ENCODE results near the gene DPP6.
"Not testable (repeated sequence)": the region's sequence is repeated elsewhere in the genome, so short reads cannot be mapped to it uniquely, and the experiment has no call there.

DPP6 gene

GRCh38 chr7:154072395-154073181, 20.4 kb downstream of the DPP6 start:
- not testable (repeated sequence) for DNase-seq (ENCODE audit: low spot score)

GRCh38 chr7:154078523-154078922, 26.3 kb downstream of the DPP6 start:
- DNase-seq (ENCODE audit: low spot score), result not testable (repeated sequence)

GRCh38 chr7:154080249-154080648, 28.1 kb downstream of the DPP6 start:
- DNase-seq (ENCODE audit: low spot score), result not testable (repeated sequence)

- DNase-seq (ENCODE audit: low spot score), result not testable (repeated sequence)
Measured at GRCh38 chr7:154087037-154087725, 35.0 kb downstream of the DPP6 start.

GRCh38 chr7:154092093-154092492, 39.9 kb downstream of the DPP6 start:
- DNase-seq (ENCODE audit: low spot score), result not testable (repeated sequence)

- DNase-seq (ENCODE audit: low spot score), result not testable (repeated sequence)
Measured at GRCh38 chr7:154095201-154095600, 43.0 kb downstream of the DPP6 start.

- not testable (repeated sequence) for DNase-seq (ENCODE audit: low spot score)
Measured at GRCh38 chr7:154105063-154105462, 52.9 kb downstream of the DPP6 start.

- not testable (repeated sequence) for DNase-seq (ENCODE audit: low spot score)
Measured at GRCh38 chr7:154109615-154110014, 57.4 kb downstream of the DPP6 start.

- DNase-seq (ENCODE audit: low spot score), result not testable (repeated sequence)
Measured at GRCh38 chr7:154113732-154114351, 61.6 kb downstream of the DPP6 start.

GRCh38 chr7:154117411-154118390, 65.5 kb downstream of the DPP6 start:
- DNase-seq (ENCODE audit: low spot score), result not testable (repeated sequence)

GRCh38 chr7:154120825-154121224, 68.6 kb downstream of the DPP6 start:
- DNase-seq (ENCODE audit: low spot score), result not testable (repeated sequence)

GRCh38 chr7:154122720-154123119, 70.5 kb downstream of the DPP6 start:
- DNase-seq (ENCODE audit: low spot score), result not testable (repeated sequence)

GRCh38 chr7:154123397-154123796, 71.2 kb downstream of the DPP6 start:
- not testable (repeated sequence) for DNase-seq (ENCODE audit: low spot score)

GRCh38 chr7:154129142-154129541, 76.9 kb downstream of the DPP6 start:
- not testable (repeated sequence) for DNase-seq (ENCODE audit: low spot score)

- not testable (repeated sequence) for DNase-seq (ENCODE audit: low spot score)
Measured at GRCh38 chr7:154132617-154133016, 80.4 kb downstream of the DPP6 start.

- DNase-seq (ENCODE audit: low spot score), result not testable (repeated sequence)
Measured at GRCh38 chr7:154133703-154134277, 81.6 kb downstream of the DPP6 start.

GRCh38 chr7:154134698-154135097, 82.5 kb downstream of the DPP6 start:
- DNase-seq (ENCODE audit: low spot score), result not testable (repeated sequence)

GRCh38 chr7:154135646-154136045, 83.4 kb downstream of the DPP6 start:
- not testable (repeated sequence) for DNase-seq (ENCODE audit: low spot score)

GRCh38 chr7:154145922-154146706, 93.9 kb downstream of the DPP6 start:
- not testable (repeated sequence) for DNase-seq (ENCODE audit: low spot score)

GRCh38 chr7:154146707-154147038, 94.5 kb downstream of the DPP6 start:
- not testable (repeated sequence) for DNase-seq (ENCODE audit: low spot score)

All from COLO829 (cell line).